ENCODE measurements around the gene DPF1. TPM values are rescaled to one million over a fixed set of nuclear protein-coding genes. Genes with fewer than 3 reads are reported as not detected.

Gene DPF1
- total RNA-seq, 1 donor from 2014 or later: not detected

- no peak for DNase-seq (ENCODE audit: low spot score)
Observed at GRCh38 chr19:38201731-38202130, 22.3 kb downstream of the DPF1 start.

GRCh38 chr19:38199340-38199739, 24.7 kb downstream of the DPF1 start:
- DNase-seq (ENCODE audit: low spot score): no peak

- DNase-seq (ENCODE audit: low spot score): no peak
Observed at GRCh38 chr19:38197937-38198704, 25.9 kb downstream of the DPF1 start.

- no peak for DNase-seq (ENCODE audit: low spot score)
Observed at GRCh38 chr19:38196948-38197656, 26.9 kb downstream of the DPF1 start.

- no peak for DNase-seq (ENCODE audit: low spot score)
Observed at GRCh38 chr19:38196245-38196837, 27.7 kb downstream of the DPF1 start.

GRCh38 chr19:38195237-38195636, 28.8 kb downstream of the DPF1 start:
- DNase-seq (ENCODE audit: low spot score): no peak

- no peak for DNase-seq (ENCODE audit: low spot score)
Observed at GRCh38 chr19:38194061-38194701, 29.8 kb downstream of the DPF1 start.

- no peak for DNase-seq (ENCODE audit: low spot score)
Observed at GRCh38 chr19:38193445-38193844, 30.6 kb downstream of the DPF1 start.

- DNase-seq (ENCODE audit: low spot score): no peak
Observed at GRCh38 chr19:38191747-38192146, 32.3 kb downstream of the DPF1 start.

- no peak for DNase-seq (ENCODE audit: low spot score)
Observed at GRCh38 chr19:38190793-38191192, 33.2 kb downstream of the DPF1 start.

GRCh38 chr19:38190061-38190460, 34.0 kb downstream of the DPF1 start:
- no peak for DNase-seq (ENCODE audit: low spot score)

- DNase-seq (ENCODE audit: low spot score): no peak
Observed at GRCh38 chr19:38185562-38185961, 38.5 kb downstream of the DPF1 start.

- DNase-seq (ENCODE audit: low spot score): no peak
Observed at GRCh38 chr19:38184815-38185214, 39.2 kb downstream of the DPF1 start.

GRCh38 chr19:38183251-38183897, 40.6 kb downstream of the DPF1 start:
- DNase-seq (ENCODE audit: low spot score): no peak

- no peak for DNase-seq (ENCODE audit: low spot score)
Observed at GRCh38 chr19:38182536-38183210, 41.3 kb downstream of the DPF1 start.

- no peak for DNase-seq (ENCODE audit: low spot score)
Observed at GRCh38 chr19:38180071-38180470, 44.0 kb downstream of the DPF1 start.

- no peak for DNase-seq (ENCODE audit: low spot score)
Observed at GRCh38 chr19:38175422-38175821, 48.6 kb downstream of the DPF1 start.

- DNase-seq (ENCODE audit: low spot score): no peak
Observed at GRCh38 chr19:38173291-38174041, 50.6 kb downstream of the DPF1 start.

- no peak for DNase-seq (ENCODE audit: low spot score)
Observed at GRCh38 chr19:38172001-38172400, 52.0 kb downstream of the DPF1 start.

GRCh38 chr19:38170334-38170733, 53.7 kb downstream of the DPF1 start:
- DNase-seq (ENCODE audit: low spot score): no peak

Measured in mesenteric fat pad (tissue), 1 donor.